ENCODE results near the gene GINS2. TPM values are rescaled to one million over a fixed set of nuclear protein-coding genes. Genes with fewer than 3 reads are reported as not detected.

The GINS2 gene
- total RNA-seq, 1 experiment from 2014 or later, result 20.2 TPM

DNA sequence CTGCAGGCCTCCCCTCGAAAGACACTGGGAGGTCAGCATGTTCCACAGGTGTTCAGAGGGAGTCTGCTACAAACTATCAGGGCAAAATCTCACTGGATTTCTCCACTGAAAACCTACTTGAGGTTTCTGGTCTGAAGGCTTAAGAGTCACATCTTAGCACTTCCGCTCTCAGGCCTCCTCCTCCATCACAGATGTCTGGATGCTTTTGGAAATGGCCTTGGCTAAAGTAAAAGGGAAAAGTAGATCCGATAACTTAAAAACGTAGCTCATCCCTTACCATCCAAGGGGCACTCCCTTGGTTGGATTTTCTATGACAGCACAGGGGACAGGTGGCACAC is 14.4 kb downstream of the GINS2 start:
- H3K79me2 ChIP-seq (ENCODE audit: low read depth), result no peaks in the 10 kb centered on the region
- no peak overlapping the region for H3K4me2 ChIP-seq
- no peak overlapping the region for H2AFZ ChIP-seq
- no peaks in the 10 kb centered on the region for H3K9me2 ChIP-seq (ENCODE audit: insufficient read depth)
- peaks cover 32% of the 10 kb centered on the region; the same call in 1 of the 2 replicates for H4K20me1 ChIP-seq (ENCODE audit: insufficient read depth)
- H3K4me3 ChIP-seq, result no peak overlapping the region
- no peak for DNase-seq
- H3K36me3 ChIP-seq (ENCODE audit: low read depth), result peaks cover 25% of the 10 kb centered on the region
- no peaks in the 10 kb centered on the region for H3K27me3 ChIP-seq (ENCODE audit: insufficient read depth, low read depth)
- CTCF ChIA-PET, result no interaction called here
- H3F3A ChIP-seq (ENCODE audit: insufficient read depth, low read depth), result peaks cover 42% of the 10 kb centered on the region
- H3K27ac ChIP-seq, result no peak overlapping the region
- POLR2A ChIA-PET (ENCODE audit: unreplicated experiment), result interaction anchor here (0.5 kb wide), 1 partner anchor 84 kb away, joined by 12 read pairs; no protein-coding TSS in a partner anchor
- no peaks in the 10 kb centered on the region for H3K4me1 ChIP-seq (replicated peaks; ENCODE audit: insufficient read depth)
- BruUV-seq (replicated peaks), result no TSS peak
- TF ChIP-seq, protein P1, sequence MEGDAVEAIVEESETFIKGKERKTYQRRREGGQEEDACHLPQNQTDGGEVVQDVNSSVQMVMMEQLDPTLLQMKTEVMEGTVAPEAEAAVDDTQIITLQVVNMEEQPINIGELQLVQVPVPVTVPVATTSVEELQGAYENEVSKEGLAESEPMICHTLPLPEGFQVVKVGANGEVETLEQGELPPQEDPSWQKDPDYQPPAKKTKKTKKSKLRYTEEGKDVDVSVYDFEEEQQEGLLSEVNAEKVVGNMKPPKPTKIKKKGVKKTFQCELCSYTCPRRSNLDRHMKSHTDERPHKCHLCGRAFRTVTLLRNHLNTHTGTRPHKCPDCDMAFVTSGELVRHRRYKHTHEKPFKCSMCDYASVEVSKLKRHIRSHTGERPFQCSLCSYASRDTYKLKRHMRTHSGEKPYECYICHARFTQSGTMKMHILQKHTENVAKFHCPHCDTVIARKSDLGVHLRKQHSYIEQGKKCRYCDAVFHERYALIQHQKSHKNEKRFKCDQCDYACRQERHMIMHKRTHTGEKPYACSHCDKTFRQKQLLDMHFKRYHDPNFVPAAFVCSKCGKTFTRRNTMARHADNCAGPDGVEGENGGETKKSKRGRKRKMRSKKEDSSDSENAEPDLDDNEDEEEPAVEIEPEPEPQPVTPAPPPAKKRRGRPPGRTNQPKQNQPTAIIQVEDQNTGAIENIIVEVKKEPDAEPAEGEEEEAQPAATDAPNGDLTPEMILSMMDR (conservative IDR thresholded peaks at IDR 0.05), result no peak
- no peak for TF ChIP-seq EZH2 (IDR thresholded peaks at IDR 0.05; ENCODE audit: low read depth)
- no peaks in the 10 kb centered on the region for H3K9me3 ChIP-seq (ENCODE audit: insufficient read depth, low read depth)
- intact Hi-C loops (cut with micrococcal nuclease; ENCODE audit: unreplicated experiment), result no loop called here

DNA sequence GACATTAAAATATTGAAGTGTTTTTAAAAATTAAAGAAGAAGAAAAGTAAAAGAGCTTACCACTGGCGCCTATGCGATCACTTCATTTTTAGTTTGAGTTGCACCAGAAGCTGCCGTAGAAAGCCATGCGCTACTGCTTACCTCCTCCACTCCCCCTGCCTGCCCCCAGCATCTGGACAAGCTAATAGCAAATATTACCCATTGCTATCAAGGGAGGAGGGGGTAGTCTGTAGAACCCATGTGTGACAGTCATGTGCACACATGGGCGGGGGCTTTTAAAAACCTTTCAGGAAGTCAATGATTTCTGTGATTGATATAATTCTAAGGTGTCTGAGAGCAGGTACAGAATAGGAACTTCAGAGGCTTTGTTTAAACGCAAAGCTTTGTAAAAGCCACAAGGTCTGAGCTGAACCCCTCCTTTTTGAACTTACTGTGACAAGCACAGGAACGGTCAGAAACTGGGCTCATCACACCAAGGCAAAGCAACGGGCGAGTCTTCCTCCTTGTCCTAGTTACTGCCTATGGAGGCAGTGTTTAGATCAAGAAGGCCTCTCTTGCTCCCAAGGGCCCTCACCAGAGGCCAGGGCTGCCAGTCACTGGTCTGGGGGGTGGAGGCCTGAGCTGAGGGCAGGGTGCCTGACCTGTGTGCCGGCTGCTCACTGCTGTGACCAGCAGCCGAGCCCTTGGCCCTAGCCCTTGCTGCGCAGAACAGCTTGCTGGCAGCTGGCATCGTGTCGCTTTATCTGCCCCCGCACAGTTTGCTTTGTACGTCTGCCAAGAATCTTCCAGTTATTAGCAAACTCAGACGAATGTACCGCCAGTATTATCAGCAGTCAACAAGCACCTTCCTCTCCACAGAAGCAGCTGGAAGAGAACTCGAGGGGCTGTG is 15.0 kb downstream of the GINS2 start:
- CTCF ChIA-PET, result no interaction called here

DNA sequence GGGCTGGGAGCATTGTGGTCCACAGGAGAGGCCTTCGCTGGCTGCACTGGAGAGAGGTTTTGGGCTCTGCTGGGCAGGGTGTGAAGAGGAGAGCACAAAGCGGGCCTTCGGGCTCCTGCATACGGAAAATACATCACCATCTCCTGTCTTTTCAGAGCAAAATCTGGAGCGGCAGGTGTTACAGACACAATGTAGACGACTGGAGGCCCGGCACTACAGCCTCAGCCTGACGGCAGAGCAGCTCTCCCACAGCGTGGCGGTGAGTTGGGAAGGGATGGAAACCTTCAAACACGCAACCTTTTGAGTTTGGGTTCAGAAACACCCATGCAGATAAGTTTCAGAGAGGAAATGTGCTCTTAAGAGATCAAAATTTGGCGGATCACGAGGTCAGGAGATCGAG is 17.9 kb downstream of the GINS2 start:
- H3K4me1 ChIP-seq (replicated peaks; ENCODE audit: insufficient read depth), result no peaks in the 10 kb centered on the region
- BruUV-seq (replicated peaks), result no TSS peak

More for the DNA sequence above, 15.0 kb downstream of the GINS2 start:
- Histone ChIP-seq H3K4me3 (no peak overlapping the region), H3K27me3 (ENCODE audit: insufficient read depth, low read depth) (no peaks in the 10 kb centered on the region), H3K9me2 (ENCODE audit: insufficient read depth) (no peaks in the 10 kb centered on the region), H3K9me3 (ENCODE audit: insufficient read depth, low read depth) (no peaks in the 10 kb centered on the region), H3K27ac (no peak overlapping the region), H3K4me1 (replicated peaks; ENCODE audit: insufficient read depth) (no peaks in the 10 kb centered on the region), H3K79me2 (ENCODE audit: low read depth) (no peaks in the 10 kb centered on the region), H3K36me3 (ENCODE audit: low read depth) (peaks cover 25% of the 10 kb centered on the region), H3F3A (ENCODE audit: insufficient read depth, low read depth) (peaks cover 48% of the 10 kb centered on the region), H4K20me1 (ENCODE audit: insufficient read depth) (peaks cover 35% of the 10 kb centered on the region), H2AFZ (no peak overlapping the region), H3K4me2 (no peak overlapping the region)
- BruUV-seq (replicated peaks), result no TSS peak
- POLR2A ChIA-PET (ENCODE audit: unreplicated experiment), result no interaction called here
- TF ChIP-seq EZH2 (IDR thresholded peaks at IDR 0.05; ENCODE audit: low read depth), result no peak
- intact Hi-C loops (cut with micrococcal nuclease; ENCODE audit: unreplicated experiment), result no loop called here
- no peak for DNase-seq

More for the DNA sequence above, 17.9 kb downstream of the GINS2 start:
- Histone ChIP-seq H3K27me3 (ENCODE audit: insufficient read depth, low read depth) (no peaks in the 10 kb centered on the region), H3K4me2 (no peak overlapping the region), H3K79me2 (ENCODE audit: low read depth) (no peaks in the 10 kb centered on the region), H3K4me3 (no peak overlapping the region), H3K36me3 (ENCODE audit: low read depth) (peaks cover 32% of the 10 kb centered on the region), H2AFZ (no peak overlapping the region), H3K9me2 (ENCODE audit: insufficient read depth) (no peaks in the 10 kb centered on the region), H4K20me1 (ENCODE audit: insufficient read depth) (peaks cover 50% of the 10 kb centered on the region), H3K9me3 (ENCODE audit: insufficient read depth, low read depth) (no peaks in the 10 kb centered on the region), H3K27ac (no peak overlapping the region), H3F3A (ENCODE audit: insufficient read depth, low read depth) (peaks cover 47% of the 10 kb centered on the region)
- ChIA-PET CTCF (no interaction called here), POLR2A (ENCODE audit: unreplicated experiment) (no interaction called here)
- TF ChIP-seq, protein P1 (conservative IDR thresholded peaks at IDR 0.05), result no peak
- TF ChIP-seq EZH2 (IDR thresholded peaks at IDR 0.05; ENCODE audit: low read depth), result no peak
- no peak for DNase-seq
- intact Hi-C loops (cut with micrococcal nuclease; ENCODE audit: unreplicated experiment), result no loop called here
